Keratinocyte (primary cell): ENCODE results near the gene MRPS27. TPM values are rescaled to one million over a fixed set of nuclear protein-coding genes. Genes with fewer than 3 reads are reported as not detected.
"Not testable (repeated sequence)": the region's sequence is repeated elsewhere in the genome, so short reads cannot be mapped to it uniquely, and the experiment has no call there.

Source experiments
- DNase-seq: peaks from one replicate; pipeline ENCODE4 v3.0.0-alpha.2; 2011; ENCODE audit warnings: low read depth, missing footprints, low spot score
- FAIRE-seq: peaks from 2 replicates; lab custom pipeline; 2011; peaks lifted over from hg19 to GRCh38; lab: Jason Lieb, UNC
- H2AFZ ChIP-seq: 2 replicates; pipeline ENCODE4 v1.6.0; 2012; ENCODE audit warnings: low read length, control low read depth, inconsistent platforms; ENCODE audit not compliant: control insufficient read depth
- H3K27ac ChIP-seq: 2 replicates; pipeline ENCODE4 v1.5.1; 2011; ENCODE audit warnings: low read length; ENCODE audit not compliant: control insufficient read depth, insufficient read depth
- H3K27me3 ChIP-seq: 3 replicates; pipeline ENCODE4 v1.6.0; 2011; ENCODE audit warnings: low read length; ENCODE audit not compliant: control insufficient read depth, insufficient read depth; ENCODE audit errors: extremely low read depth
- H3K36me3 ChIP-seq, 2 experiments: 2 replicates in 1 of 2; 3 replicates in 1 of 2; pipeline ENCODE4 v1.5.1; 2011; ENCODE audit warnings: low read length in 2 of 2, mild to moderate bottlenecking in 1 of 2; ENCODE audit not compliant: control insufficient read depth in 2 of 2, insufficient read depth in 2 of 2; ENCODE audit errors: extremely low read depth in 1 of 2
- H3K4me1 ChIP-seq: 3 replicates; pipeline ENCODE4 v1.5.1; 2011; ENCODE audit warnings: low read length; ENCODE audit not compliant: control insufficient read depth, insufficient read depth; ENCODE audit errors: extremely low read depth
- H3K4me2 ChIP-seq: 3 replicates; pipeline ENCODE4 v1.6.0; 2011; ENCODE audit warnings: low read depth, low read length; ENCODE audit not compliant: control insufficient read depth, insufficient read depth; ENCODE audit errors: extremely low read depth
- H3K4me3 ChIP-seq, 3 experiments: fragments of 200-600 bp in 1 of 3; sonication (generic) in 1 of 3; 2 replicates in 2 of 3; 3 replicates in 1 of 3; pipeline ENCODE4 v1.5.1; 2011 to 2016; ENCODE audit warnings: low read length in 3 of 3, mild to moderate bottlenecking in 3 of 3, control low read depth in 2 of 3, inconsistent platforms in 1 of 3, low read depth in 1 of 3, mixed read lengths in 1 of 3, mixed run types in 1 of 3, moderate library complexity in 1 of 3; ENCODE audit not compliant: control insufficient read depth in 2 of 3, insufficient read depth in 2 of 3; ENCODE audit errors: extremely low read depth in 1 of 3
- H3K79me2 ChIP-seq: 2 replicates; pipeline ENCODE4 v1.6.0; 2012; ENCODE audit warnings: low read length; ENCODE audit not compliant: control insufficient read depth, insufficient read depth
- H3K9ac ChIP-seq: 3 replicates; pipeline ENCODE4 v1.6.0; 2011; ENCODE audit warnings: low read length; ENCODE audit not compliant: control insufficient read depth, insufficient read depth; ENCODE audit errors: extremely low read depth
- H3K9me1 ChIP-seq: 3 replicates; pipeline ENCODE4 v1.6.0; 2011; ENCODE audit warnings: low read length; ENCODE audit not compliant: control insufficient read depth, insufficient read depth; ENCODE audit errors: extremely low read depth
- H3K9me3 ChIP-seq: 2 replicates; pipeline ENCODE4 v1.5.1; 2012; ENCODE audit warnings: low read depth, low read length; ENCODE audit not compliant: control insufficient read depth
- H4K20me1 ChIP-seq: 3 replicates; pipeline ENCODE4 v1.6.0; 2011; ENCODE audit warnings: low read length; ENCODE audit not compliant: control insufficient read depth, insufficient read depth; ENCODE audit errors: extremely low read depth
- CTCF ChIP-seq, 3 experiments: IDR thresholded peaks in 1 of 3; conservative IDR thresholded peaks in 1 of 3; optimal IDR thresholded peaks in 1 of 3; 2 replicates in 2 of 3; 3 replicates in 1 of 3; pipeline versions ENCODE3 to v1.5.1; 2011; ENCODE audit warnings: low read length in 3 of 3, mild to moderate bottlenecking in 3 of 3, moderate library complexity in 2 of 3, control low read depth in 1 of 3, inconsistent platforms in 1 of 3; ENCODE audit not compliant: insufficient read depth in 2 of 3; ENCODE audit errors: extremely low read depth in 1 of 3
- EZH2 ChIP-seq: IDR thresholded peaks from one replicate; pipeline ENCODE4 v1.6.1; 2012; ENCODE audit warnings: inconsistent platforms, mild to moderate bottlenecking, low read length, moderate library complexity
- dilution Hi-C: fragments of 300-500 bp; cut with MboI; formaldehyde crosslinking; loops from one replicate; pipeline ENCODE4 v1.7.0; 2020; ENCODE audit warnings: low sequenced_read_pairs; ENCODE audit not compliant: extremely low pct_ligation_motif_present
- polyA plus RNA-seq, 5 experiments: library from polyadenylated mRNA; depleted of rRNA in 3 of 5; stranded (reverse) in 3 of 5; stranded (forward) in 1 of 5; unstranded in 1 of 5; fragments of >200 nt; gene quantifications; 1 replicate in 1 of 5; 2 replicates in 3 of 5; 3 replicates in 1 of 5; pipeline versions ENCODE4 v1.2.1 to v1.2.3, GENCODE V29; 2011 to 2012; ENCODE audit warnings: missing spikeins in 2 of 5, low read depth in 1 of 5, low replicate concordance in 1 of 5

MRPS27 gene
- polyA plus RNA-seq, 1 donor (not counting 4 experiments of a cell fraction or from before 2014, with no cell fraction given), result 98.7 TPM

- Histone ChIP-seq H3K27me3 (no peaks in the 10 kb centered on the region), H3K4me2 (no peak overlapping the region), H3K9ac (no peak overlapping the region), H2AFZ (no peak overlapping the region), H3K36me3 (peaks cover 2 to 12% of the 10 kb centered on the region in 2 experiments), H3K79me2 (peaks cover 61% of the 10 kb centered on the region), H3K4me3 (no peak overlapping the region), H3K9me3 (no peaks in the 10 kb centered on the region), H3K27ac (no peak overlapping the region), H3K9me1 (no peaks in the 10 kb centered on the region), H4K20me1 (no peaks in the 10 kb centered on the region), H3K4me1 (peaks cover 21% of the 10 kb centered on the region)
- no peak for FAIRE-seq
- no peak for DNase-seq
- dilution Hi-C loops, result no loop called here
- TF ChIP-seq CTCF (optimal IDR thresholded peaks at IDR 0.05 in 1 of 3, IDR thresholded peaks at IDR 0.05 in 1 of 3, conservative IDR thresholded peaks at IDR 0.05 in 1 of 3; ENCODE audit: extremely low read depth in 1 of 3, insufficient read depth in 2 of 3, low read length in 3 of 3) (no peak), EZH2 (no peak)
Observed at GRCh38 chr5:72300590-72301339, 19.3 kb downstream of the MRPS27 start.

- Histone ChIP-seq H3K9ac (no peak overlapping the region), H2AFZ (no peak overlapping the region), H3K4me3 (no peak overlapping the region), H3K27ac (no peak overlapping the region), H4K20me1 (no peaks in the 10 kb centered on the region), H3K9me3 (no peaks in the 10 kb centered on the region), H3K4me1 (peaks cover 21% of the 10 kb centered on the region), H3K79me2 (peaks cover 43% of the 10 kb centered on the region), H3K36me3 (peaks cover 2 to 16% of the 10 kb centered on the region in 2 experiments), H3K9me1 (no peaks in the 10 kb centered on the region), H3K27me3 (no peaks in the 10 kb centered on the region), H3K4me2 (no peak overlapping the region)
- FAIRE-seq, result no peak
- TF ChIP-seq CTCF (optimal IDR thresholded peaks at IDR 0.05 in 1 of 3, IDR thresholded peaks at IDR 0.05 in 1 of 3, conservative IDR thresholded peaks at IDR 0.05 in 1 of 3; ENCODE audit: extremely low read depth in 1 of 3, insufficient read depth in 2 of 3, low read length in 3 of 3) (no peak), EZH2 (no peak)
- dilution Hi-C loops, result no loop called here
- DNase-seq, result no peak
Observed at GRCh38 chr5:72298711-72299110, 21.3 kb downstream of the MRPS27 start.

GRCh38 chr5:72298136-72298535 lies 21.9 kb downstream of the MRPS27 start:
- Histone ChIP-seq H3K79me2 (peaks cover 40% of the 10 kb centered on the region), H3K4me1 (peaks cover 21% of the 10 kb centered on the region), H3K36me3 (peaks cover 2 to 16% of the 10 kb centered on the region in 2 experiments)
- H3K9me3 ChIP-seq, dilution Hi-C loops, H3K9me1 ChIP-seq, H3K9ac ChIP-seq, H3K4me2 ChIP-seq, H3K4me3 ChIP-seq, H2AFZ ChIP-seq, FAIRE-seq, DNase-seq, H3K27ac ChIP-seq, H4K20me1 ChIP-seq, H3K27me3 ChIP-seq: not testable (repeated sequence)
